Effector memory CD8-positive, alpha-beta T cell (primary cell): ENCODE measurements around the gene OVCH1.
A peak's percentile ranks its signal among the peaks of the same experiment; 100 is the strongest.
"Not testable (repeated sequence)": the region's sequence is repeated elsewhere in the genome, so short reads cannot be mapped to it uniquely, and the experiment has no call there.

ENCODE experiments used
- ATAC-seq: fragments of 150-1000 bp; cut with Tn5 transposase; replicated peaks from 2 replicates; pipeline ENCODE4 v1.10.0; 2021; ENCODE audit warnings: mild to moderate bottlenecking, moderate library complexity
- DNase-seq, 3 experiments: peaks; one replicate each; pipeline ENCODE4 v3.0.0; 2021
- H3K27ac Mint-ChIP-seq, 2 donors: one replicate each; pipeline ENCODE4 v1.8.0; 2022; ENCODE audit warnings: mild to moderate bottlenecking in 2 of 2, mixed read lengths in 2 of 2, moderate library complexity in 2 of 2
- H3K27me3 Mint-ChIP-seq, 2 donors: one replicate each; pipeline ENCODE4 v1.8.0; 2022; ENCODE audit warnings: mixed read lengths in 2 of 2
- H3K36me3 Mint-ChIP-seq: one replicate; pipeline ENCODE4 v1.8.0; 2022; ENCODE audit warnings: mild to moderate bottlenecking, moderate library complexity, mixed read lengths; ENCODE audit not compliant: insufficient read depth
- H3K4me1 Mint-ChIP-seq, 2 donors: one replicate each; pipeline ENCODE4 v1.8.0; 2022; ENCODE audit warnings: low read depth in 2 of 2, mixed read lengths in 2 of 2
- H3K4me3 Mint-ChIP-seq, 2 donors: one replicate each; pipeline ENCODE4 v1.8.0; 2022; ENCODE audit warnings: mild to moderate bottlenecking in 2 of 2, mixed read lengths in 2 of 2, moderate library complexity in 2 of 2
- H3K9me3 Mint-ChIP-seq, 2 donors: one replicate each; pipeline ENCODE4 v1.8.0; 2022; ENCODE audit warnings: mixed read lengths in 2 of 2

OVCH1 gene

DNA sequence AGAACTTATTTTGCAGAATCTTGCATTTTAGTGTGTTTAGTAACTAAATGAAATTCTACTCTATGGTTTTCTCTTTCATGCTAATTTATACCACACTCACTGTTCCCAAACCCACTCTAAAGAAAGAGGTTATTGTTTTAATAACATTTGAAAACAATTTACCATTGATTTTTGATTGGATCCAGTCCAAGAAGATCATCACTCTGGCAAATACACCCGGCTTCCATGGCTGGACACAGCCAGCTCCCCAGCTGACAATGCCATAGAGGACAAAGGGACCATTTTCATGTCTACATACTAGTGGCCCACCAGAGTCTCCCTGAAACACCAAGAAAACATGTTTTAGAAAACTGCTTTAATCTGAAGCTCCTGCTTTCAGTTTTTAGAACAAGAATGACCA, 42.4 kb downstream of the OVCH1 start:
- H3K27me3 Mint-ChIP-seq = peaks cover 8 to 27% of the 10 kb centered on the region in 2 donors
- no peaks in the 10 kb centered on the region for H3K4me1 Mint-ChIP-seq
- no peaks in the 10 kb centered on the region for H3K9me3 Mint-ChIP-seq
- H3K27ac Mint-ChIP-seq = no peak overlapping the region
- ATAC-seq (no peak), DNase-seq (no peak)
- no peak overlapping the region for H3K4me3 Mint-ChIP-seq
- no peaks in the 10 kb centered on the region for H3K36me3 Mint-ChIP-seq

DNA sequence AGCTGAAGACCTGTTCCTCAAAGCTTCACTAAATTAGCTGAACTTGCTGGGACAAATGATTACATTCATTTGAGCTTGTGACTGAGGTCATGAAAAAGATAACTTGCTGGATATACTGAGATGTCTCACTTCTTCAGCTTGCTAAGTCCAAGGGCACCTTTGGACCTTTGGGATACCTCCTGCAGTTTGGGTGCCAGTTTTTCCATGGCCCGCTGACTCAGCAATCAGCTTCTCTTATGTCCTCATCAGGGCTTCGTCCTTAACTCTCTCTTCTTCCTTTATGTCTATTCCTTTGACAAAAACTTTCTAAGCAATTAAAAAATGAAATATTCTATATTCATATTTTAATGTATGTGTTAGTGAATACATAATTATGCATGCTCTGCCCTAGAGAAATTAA, 45.6 kb downstream of the OVCH1 start:
- no peak overlapping the region for H3K27ac Mint-ChIP-seq
- H3K9me3 Mint-ChIP-seq = no peaks in the 10 kb centered on the region
- H3K36me3 Mint-ChIP-seq = no peaks in the 10 kb centered on the region
- ATAC-seq (no peak), DNase-seq (no peak)
- no peak overlapping the region for H3K4me3 Mint-ChIP-seq
- peaks cover 7 to 38% of the 10 kb centered on the region in 2 donors for H3K27me3 Mint-ChIP-seq
- H3K4me1 Mint-ChIP-seq = no peaks in the 10 kb centered on the region

- Mint-ChIP-seq H3K4me1 (no peaks in the 10 kb centered on the region), H3K36me3 (no peaks in the 10 kb centered on the region), H3K27me3 (peaks cover 5 to 22% of the 10 kb centered on the region in 2 donors), H3K4me3 (no peak overlapping the region), H3K27ac (no peak overlapping the region), H3K9me3 (no peaks in the 10 kb centered on the region)
- DNase-seq (no peak), ATAC-seq (no peak)
These were observed 49.3 kb downstream of the OVCH1 start for GRCh38 chr12:29448157-29448556.

DNA sequence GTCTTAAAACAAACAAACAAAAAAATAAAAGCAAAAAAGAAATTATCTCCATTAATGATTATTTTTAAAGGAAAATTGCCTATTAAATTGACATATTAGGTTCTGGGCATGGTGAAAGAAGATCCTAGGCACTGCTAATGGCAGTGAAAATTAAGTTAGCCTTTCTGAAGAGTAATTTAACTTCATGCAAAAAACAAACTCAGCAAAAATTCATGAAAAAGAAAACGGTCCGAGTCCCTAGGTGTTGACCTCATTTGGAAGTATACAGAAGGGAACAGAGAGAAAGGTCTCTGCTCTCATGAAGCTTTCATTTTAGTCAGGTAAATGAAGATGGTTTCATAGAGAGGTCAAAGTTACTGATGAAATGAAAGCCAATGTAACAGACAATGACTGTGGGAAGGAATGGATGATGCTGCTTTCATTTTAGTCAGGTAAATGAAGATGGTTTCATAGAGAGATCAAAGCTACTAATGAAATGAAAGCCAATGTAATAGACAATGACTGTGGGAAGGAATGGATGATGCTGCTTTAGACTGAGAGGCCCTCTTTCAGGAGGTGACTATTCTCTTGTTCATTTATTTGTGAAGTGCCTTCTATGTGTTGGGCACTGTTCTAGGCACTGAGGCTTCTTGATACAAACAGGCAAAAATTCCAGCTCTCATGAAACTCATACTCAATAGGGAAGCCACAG, 50.1 kb downstream of the OVCH1 start:
- Mint-ChIP-seq H3K27ac (no peak overlapping the region), H3K4me1 (no peaks in the 10 kb centered on the region), H3K4me3 (no peak overlapping the region), H3K36me3 (no peaks in the 10 kb centered on the region), H3K9me3 (no peaks in the 10 kb centered on the region), H3K27me3 (peaks cover 0 to 18% of the 10 kb centered on the region in 2 donors)
- no peak for ATAC-seq
- no peak for DNase-seq

GRCh38 chr12:29439506-29439905, 58.0 kb downstream of the OVCH1 start:
- no peaks in the 10 kb centered on the region for H3K36me3 Mint-ChIP-seq
- no peak overlapping the region for H3K27ac Mint-ChIP-seq
- H3K4me3 Mint-ChIP-seq = no peak overlapping the region
- no peak for ATAC-seq
- H3K9me3 Mint-ChIP-seq = peaks cover 0 to 3% of the 10 kb centered on the region in 2 donors
- peaks cover 19 to 25% of the 10 kb centered on the region in 2 donors for H3K27me3 Mint-ChIP-seq
- H3K4me1 Mint-ChIP-seq = no peaks in the 10 kb centered on the region
- no peak for DNase-seq

GRCh38 chr12:29438752-29439408, 58.6 kb downstream of the OVCH1 start:
- no peaks in the 10 kb centered on the region for H3K4me1 Mint-ChIP-seq
- H3K27ac Mint-ChIP-seq = no peak overlapping the region
- no peak overlapping the region for H3K4me3 Mint-ChIP-seq
- peaks cover 25 to 32% of the 10 kb centered on the region in 2 donors for H3K27me3 Mint-ChIP-seq
- peaks cover 0 to 3% of the 10 kb centered on the region in 2 donors for H3K9me3 Mint-ChIP-seq
- no peak for DNase-seq
- ATAC-seq = no peak
- H3K36me3 Mint-ChIP-seq = no peaks in the 10 kb centered on the region

- Mint-ChIP-seq H3K27me3 (peaks cover 38 to 45% of the 10 kb centered on the region in 2 donors), H3K9me3 (peaks cover 0 to 3% of the 10 kb centered on the region in 2 donors), H3K27ac (no peak overlapping the region), H3K4me3 (no peak overlapping the region), H3K4me1 (no peaks in the 10 kb centered on the region), H3K36me3 (no peaks in the 10 kb centered on the region)
- ATAC-seq (no peak), DNase-seq (no peak)
These were observed 59.9 kb downstream of the OVCH1 start for GRCh38 chr12:29437575-29437974.

GRCh38 chr12:29436815-29437214, 60.7 kb downstream of the OVCH1 start:
- not testable (repeated sequence) for H3K36me3 Mint-ChIP-seq, DNase-seq, H3K27ac Mint-ChIP-seq, H3K9me3 Mint-ChIP-seq, ATAC-seq, H3K4me1 Mint-ChIP-seq, H3K4me3 Mint-ChIP-seq
- peaks cover 45 to 52% of the 10 kb centered on the region in 2 donors for H3K27me3 Mint-ChIP-seq

DNA sequence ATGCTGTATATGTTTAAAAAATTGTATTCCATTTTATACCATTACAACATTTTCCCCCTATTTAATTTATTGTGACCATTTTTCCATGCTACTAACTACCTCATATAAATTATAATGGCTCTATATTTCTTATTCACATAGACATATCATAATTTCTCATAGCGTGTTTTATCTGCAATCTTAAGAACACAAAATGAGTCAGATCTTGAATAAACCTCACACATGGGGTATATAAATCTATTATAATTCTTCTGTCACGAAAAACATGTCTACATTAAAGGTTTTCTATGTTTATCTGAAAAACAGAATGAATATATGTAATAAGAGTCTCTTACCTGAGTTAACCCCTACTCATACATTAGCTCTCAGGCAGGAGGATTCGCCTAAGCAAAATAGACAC, 66.0 kb downstream of the OVCH1 start:
- Mint-ChIP-seq H3K4me3 (no peak overlapping the region), H3K9me3 (no peaks in the 10 kb centered on the region), H3K27me3 (peaks cover 28 to 29% of the 10 kb centered on the region in 2 donors), H3K27ac (no peak overlapping the region), H3K36me3 (no peaks in the 10 kb centered on the region), H3K4me1 (no peaks in the 10 kb centered on the region)
- DNase-seq = no peak
- no peak for ATAC-seq

- ATAC-seq = no peak
- Mint-ChIP-seq H3K9me3 (no peaks in the 10 kb centered on the region), H3K27me3 (peaks cover 28 to 29% of the 10 kb centered on the region in 2 donors), H3K36me3 (no peaks in the 10 kb centered on the region), H3K27ac (no peak overlapping the region), H3K4me1 (no peaks in the 10 kb centered on the region), H3K4me3 (no peak overlapping the region)
- DNase-seq = no peak
These were observed 66.8 kb downstream of the OVCH1 start for GRCh38 chr12:29430716-29431044.

DNA sequence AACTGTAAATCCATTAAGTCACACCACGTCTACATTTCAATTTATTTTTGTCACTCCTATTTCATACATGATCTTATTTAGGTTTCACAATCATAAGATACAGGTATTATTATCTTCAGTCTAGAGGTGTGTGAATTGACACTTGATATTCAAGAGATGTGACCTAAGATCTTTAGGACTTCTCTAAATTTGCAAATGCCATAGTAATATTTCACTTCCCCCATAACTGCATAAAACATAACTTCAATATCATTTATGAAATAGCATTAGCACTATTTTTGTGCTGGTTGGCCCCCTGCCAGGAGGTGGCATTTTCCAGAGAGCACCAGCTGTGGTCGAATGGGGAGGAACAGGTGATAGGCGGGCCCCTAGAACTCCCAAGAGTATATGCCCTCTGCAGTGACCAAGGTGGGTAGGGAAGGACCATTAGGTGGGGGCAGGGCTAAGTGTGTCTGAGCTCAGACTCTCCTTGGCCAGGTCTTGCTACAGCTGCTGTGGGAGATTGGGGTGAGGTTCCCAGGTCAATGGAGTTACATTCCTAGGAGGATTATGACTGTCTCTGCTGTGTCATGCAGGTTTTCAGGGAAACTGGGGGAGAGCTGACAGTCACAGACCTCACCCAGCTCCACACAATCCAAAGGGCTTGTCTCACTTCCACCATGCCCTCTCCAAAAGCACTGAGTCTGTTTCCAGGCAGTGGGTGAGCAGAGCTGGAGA, 67.3 kb downstream of the OVCH1 start:
- Mint-ChIP-seq H3K27me3 (peaks cover 28 to 29% of the 10 kb centered on the region in 2 donors), H3K9me3 (no peaks in the 10 kb centered on the region), H3K4me1 (no peaks in the 10 kb centered on the region), H3K4me3 (no peak overlapping the region), H3K36me3 (no peaks in the 10 kb centered on the region), H3K27ac (no peak overlapping the region)
- no peak for ATAC-seq
- no peak for DNase-seq

- Mint-ChIP-seq H3K27ac (no peak overlapping the region), H3K4me3 (no peak overlapping the region), H3K36me3 (no peaks in the 10 kb centered on the region), H3K9me3 (no peaks in the 10 kb centered on the region), H3K27me3 (peaks cover 29% of the 10 kb centered on the region in 2 donors), H3K4me1 (no peaks in the 10 kb centered on the region)
- DNase-seq (no peak), ATAC-seq (no peak)
These were observed 68.9 kb downstream of the OVCH1 start for GRCh38 chr12:29428633-29429032.

DNA sequence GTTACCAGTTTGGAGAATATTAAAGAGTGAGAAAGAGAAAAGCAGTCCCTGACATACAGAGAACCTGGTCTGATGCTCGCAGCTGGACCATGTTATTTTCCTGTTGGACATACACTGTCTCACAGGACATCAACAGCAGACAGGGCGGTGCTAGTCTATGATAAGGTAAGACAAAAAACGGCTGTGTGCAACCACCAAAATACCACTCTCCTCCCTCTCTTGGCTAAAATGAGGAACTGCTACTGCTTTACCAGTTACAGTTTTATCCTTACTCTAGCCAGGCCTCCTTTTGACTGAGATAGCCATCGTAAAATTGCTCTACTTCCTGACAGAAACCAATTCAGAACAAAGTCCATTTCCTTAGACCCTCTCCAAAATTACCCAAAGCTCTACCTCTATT, 69.5 kb downstream of the OVCH1 start:
- Mint-ChIP-seq H3K9me3 (no peaks in the 10 kb centered on the region), H3K36me3 (no peaks in the 10 kb centered on the region), H3K27ac (no peak overlapping the region), H3K4me3 (no peak overlapping the region), H3K4me1 (no peaks in the 10 kb centered on the region), H3K27me3 (peaks cover 29% of the 10 kb centered on the region in 2 donors)
- ATAC-seq = peak; percentile 49
- DNase-seq = no peak

DNA sequence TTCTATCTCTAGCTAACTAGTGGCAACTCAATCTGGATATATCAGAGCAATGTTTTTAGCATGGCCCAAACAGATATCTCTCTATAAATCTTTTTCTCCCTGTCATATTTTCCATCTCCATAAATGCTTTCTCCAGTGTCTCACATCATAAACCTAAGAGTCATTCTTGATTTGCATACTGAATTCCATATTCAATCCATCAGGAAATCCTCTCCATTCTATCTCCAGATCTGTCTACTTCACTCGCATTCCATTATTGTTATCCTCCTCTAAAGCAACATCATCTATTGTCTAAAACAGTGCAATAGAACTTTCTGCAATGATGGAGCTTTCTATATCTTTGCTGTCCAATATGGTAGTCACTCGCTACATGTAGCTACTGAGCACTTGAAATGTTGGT, 71.0 kb downstream of the OVCH1 start:
- Mint-ChIP-seq H3K4me1 (no peaks in the 10 kb centered on the region), H3K27ac (no peak overlapping the region), H3K4me3 (no peak overlapping the region), H3K36me3 (no peaks in the 10 kb centered on the region), H3K9me3 (no peaks in the 10 kb centered on the region), H3K27me3 (peaks cover 26 to 27% of the 10 kb centered on the region in 2 donors)
- ATAC-seq = no peak
- DNase-seq = no peak
